GF-D8 (cell line): Measurements from ENCODE around the gene FBRSL1.

Experiments
- DNase-seq: peaks from one replicate; lab custom pipeline; 2025; lab: John Stamatoyannopoulos, UW

The FBRSL1 gene

GRCh38 chr12:132511516-132512196 lies 21.7 kb downstream of the FBRSL1 start:
- DNase-seq = no peak

- DNase-seq = no peak
Measured at GRCh38 chr12:132512197-132513069, 22.5 kb downstream of the FBRSL1 start.

- DNase-seq = no peak
Measured at GRCh38 chr12:132513070-132513398, 23.1 kb downstream of the FBRSL1 start.

GRCh38 chr12:132513458-132514135 lies 23.6 kb downstream of the FBRSL1 start:
- no peak for DNase-seq

GRCh38 chr12:132514216-132514820 lies 24.4 kb downstream of the FBRSL1 start:
- DNase-seq = no peak

GRCh38 chr12:132514838-132515237 lies 24.9 kb downstream of the FBRSL1 start:
- no peak for DNase-seq

- DNase-seq = no peak
Measured at GRCh38 chr12:132516095-132517012, 26.4 kb downstream of the FBRSL1 start.

- DNase-seq = no peak
Measured at GRCh38 chr12:132517013-132517739, 27.2 kb downstream of the FBRSL1 start.

GRCh38 chr12:132517740-132518100 lies 27.8 kb downstream of the FBRSL1 start:
- no peak for DNase-seq

GRCh38 chr12:132518354-132518992 lies 28.5 kb downstream of the FBRSL1 start:
- no peak for DNase-seq

GRCh38 chr12:132520421-132521199 lies 30.7 kb downstream of the FBRSL1 start:
- DNase-seq = no peak

GRCh38 chr12:132521200-132521580 lies 31.2 kb downstream of the FBRSL1 start:
- no peak for DNase-seq

- DNase-seq = no peak
Measured at GRCh38 chr12:132521712-132522292, 31.9 kb downstream of the FBRSL1 start.

GRCh38 chr12:132522592-132523380 lies 32.8 kb downstream of the FBRSL1 start:
- DNase-seq = no peak

- DNase-seq = no peak
Measured at GRCh38 chr12:132523576-132524331, 33.8 kb downstream of the FBRSL1 start.

- no peak for DNase-seq
Measured at GRCh38 chr12:132524405-132524804, 34.5 kb downstream of the FBRSL1 start.

GRCh38 chr12:132525011-132525832 lies 35.3 kb downstream of the FBRSL1 start:
- DNase-seq = no peak
